CD14-positive monocyte (primary cell): ENCODE measurements around the gene SLC26A2. TPM values are rescaled to one million over a fixed set of nuclear protein-coding genes. Genes with fewer than 3 reads are reported as not detected.

Experiments
- DNase-seq, 3 donors: peaks; one replicate each; pipeline ENCODE4 v3.0.0-alpha.2; 2011 to 2022
- H2AFZ ChIP-seq: 2 replicates; pipeline ENCODE4 v1.6.0; 2012; ENCODE audit warnings: mild to moderate bottlenecking, low read depth, low read length, inconsistent platforms; ENCODE audit not compliant: insufficient read depth, poor library complexity, severe bottlenecking
- H3K27ac ChIP-seq, 2 donors: 1 replicate in 1 of 2; 2 replicates in 1 of 2; pipeline ENCODE4 v1.5.1; 2012 to 2013; ENCODE audit warnings: low read length in 2 of 2, control low read depth in 1 of 2, inconsistent platforms in 1 of 2, low read depth in 1 of 2, mild to moderate bottlenecking in 1 of 2
- H3K27me3 ChIP-seq, 2 donors: one replicate each; pipeline versions ENCODE4 v1.6.0 to v1.6.1; 2011 to 2013; ENCODE audit warnings: low read length in 2 of 2; ENCODE audit not compliant: control insufficient read depth in 2 of 2, insufficient read depth in 2 of 2
- H3K36me3 ChIP-seq, 2 donors: replicated peaks in 1 of 2; 1 replicate in 1 of 2; 2 replicates in 1 of 2; pipeline versions ENCODE4 v1.5.1 to v1.6.1; 2012 to 2013; ENCODE audit warnings: low read length in 2 of 2, control low read depth in 1 of 2, inconsistent platforms in 1 of 2, mild to moderate bottlenecking in 1 of 2; ENCODE audit not compliant: insufficient read depth in 2 of 2, control insufficient read depth in 1 of 2
- H3K4me1 ChIP-seq, 2 donors: 1 replicate in 1 of 2; 2 replicates in 1 of 2; pipeline versions ENCODE4 v1.5.1 to v1.6.1; 2012 to 2013; ENCODE audit warnings: low read length in 2 of 2, control low read depth in 1 of 2, inconsistent platforms in 1 of 2, mild to moderate bottlenecking in 1 of 2, moderate library complexity in 1 of 2; ENCODE audit not compliant: insufficient read depth in 2 of 2, control insufficient read depth in 1 of 2
- H3K4me2 ChIP-seq: replicated peaks from 2 replicates; pipeline ENCODE3; 2012; ENCODE audit warnings: low read length, moderate library complexity, mild to moderate bottlenecking; ENCODE audit not compliant: poor library complexity, severe bottlenecking; ENCODE audit errors: extremely low read depth
- H3K4me3 ChIP-seq, 3 experiments: fragments of 200-600 bp in 1 of 3; sonication (generic) in 1 of 3; replicated peaks in 1 of 3; 1 replicate in 2 of 3; 2 replicates in 1 of 3; pipeline ENCODE4 v1.5.1; 2011 to 2013; ENCODE audit warnings: low read length in 3 of 3, mild to moderate bottlenecking in 3 of 3, control low read depth in 2 of 3, low read depth in 2 of 3, inconsistent platforms in 1 of 3, moderate library complexity in 1 of 3
- H3K79me2 ChIP-seq: 2 replicates; pipeline ENCODE4 v1.6.0; 2012; ENCODE audit warnings: mild to moderate bottlenecking, control low read depth, inconsistent platforms, low read length, moderate library complexity; ENCODE audit not compliant: insufficient read depth
- H3K9ac ChIP-seq: 2 replicates; pipeline ENCODE4 v1.6.0; 2017; ENCODE audit warnings: low read length, mild to moderate bottlenecking; ENCODE audit not compliant: insufficient read depth, poor library complexity, severe bottlenecking
- H3K9me3 ChIP-seq, 2 donors: replicated peaks in 1 of 2; 1 replicate in 1 of 2; 2 replicates in 1 of 2; pipeline versions ENCODE4 v1.5.1 to v1.6.1; 2012 to 2013; ENCODE audit warnings: low read length in 2 of 2, control low read depth in 1 of 2; ENCODE audit not compliant: control insufficient read depth in 1 of 2, insufficient read depth in 1 of 2
- H4K20me1 ChIP-seq: 2 replicates; pipeline ENCODE4 v1.6.0; 2012; ENCODE audit warnings: mild to moderate bottlenecking, low read length, control low read depth, moderate library complexity; ENCODE audit not compliant: insufficient read depth
- H3K27ac Mint-ChIP-seq, 7 donors: one replicate each; pipeline ENCODE4 v1.8.0; 2020; ENCODE audit warnings: mild to moderate bottlenecking in 7 of 7, mixed read lengths in 7 of 7, moderate library complexity in 6 of 7, inconsistent platforms in 2 of 7
- H3K27me3 Mint-ChIP-seq, 3 donors: one replicate each; pipeline ENCODE4 v1.8.0; 2021 to 2022; ENCODE audit warnings: low read depth in 3 of 3, mild to moderate bottlenecking in 3 of 3, mixed read lengths in 3 of 3, moderate library complexity in 3 of 3, inconsistent platforms in 1 of 3
- H3K36me3 Mint-ChIP-seq, 2 donors: one replicate each; pipeline ENCODE4 v1.8.0; 2020; ENCODE audit warnings: mixed read lengths in 2 of 2, inconsistent platforms in 1 of 2, mild to moderate bottlenecking in 1 of 2
- H3K4me1 Mint-ChIP-seq: one replicate; pipeline ENCODE4 v1.8.0; 2020; ENCODE audit warnings: mild to moderate bottlenecking, mixed read lengths
- H3K4me3 Mint-ChIP-seq, 2 donors: one replicate each; pipeline ENCODE4 v1.8.0; 2020; ENCODE audit warnings: mild to moderate bottlenecking in 2 of 2, mixed read lengths in 2 of 2, moderate library complexity in 1 of 2
- H3K9me3 Mint-ChIP-seq, 7 donors: one replicate each; pipeline ENCODE4 v1.8.0; 2020 to 2022; ENCODE audit warnings: mixed read lengths in 7 of 7, mild to moderate bottlenecking in 6 of 7, moderate library complexity in 6 of 7, inconsistent platforms in 2 of 7
- CTCF ChIP-seq: fragments of 200-600 bp; IDR thresholded peaks from one replicate; pipeline ENCODE4 v1.8.0; 2022; ENCODE audit warnings: antibody characterized with exemption, mild to moderate bottlenecking
- WGBS: methylation state at CpG from one replicate; pipeline ENCODE4 v1.1.5; 2013; ENCODE audit warnings: missing lambda C conversion rate; ENCODE audit not compliant: insufficient coverage; 5-methylcytosine and 5-hydroxymethylcytosine counted together
- intact Hi-C, 2 donors: fragments of 100-400 bp; cut with micrococcal nuclease; formaldehyde crosslinking; loops; one replicate each; pipeline versions ENCODE4 v1.15.0 to v1.15.1; 2023
- polyA plus RNA-seq, 3 donors: library from polyadenylated mRNA; depleted of rRNA in 1 of 3; unstranded in 2 of 3; stranded (reverse) in 1 of 3; fragments of 300-500 nt in 2 of 3; fragments of >200 nt in 1 of 3; fragmentation: Illumina TruSeq in 2 of 3; gene quantifications; 1 replicate in 2 of 3; 2 replicates in 1 of 3; pipeline ENCODE4 v1.2.3, GENCODE V29; 2012 to 2021

Gene SLC26A2
- polyA plus RNA-seq, 3 donors: 1.9 to 3.6 (median 3.1) TPM

- H2AFZ ChIP-seq: no peak overlapping the region
- H3K4me1 ChIP-seq: no peaks in the 10 kb centered on the region
- Mint-ChIP-seq H3K9me3 (no peaks in the 10 kb centered on the region), H3K36me3 (peaks cover 8 to 26% of the 10 kb centered on the region in 2 donors), H3K4me3 (no peak overlapping the region), H3K27ac (peak overlapping the region in 1 of 7 donors; percentile 43), H3K27me3 (no peaks in the 10 kb centered on the region), H3K4me1 (no peaks in the 10 kb centered on the region)
- no peak overlapping the region for H3K4me2 ChIP-seq
- peaks cover 23% of the 10 kb centered on the region for H3K79me2 ChIP-seq
- no peak overlapping the region for H3K27ac ChIP-seq
- peaks cover 0 to 4% of the 10 kb centered on the region in 2 donors for H3K36me3 ChIP-seq
- TF ChIP-seq CTCF: no peak
- no peak overlapping the region for H3K9ac ChIP-seq
- H4K20me1 ChIP-seq: no peaks in the 10 kb centered on the region
- no peak overlapping the region for H3K4me3 ChIP-seq
- intact Hi-C loops: no loop called here
- H3K27me3 ChIP-seq: no peaks in the 10 kb centered on the region
- no CpG with 5 or more reads among the region's 4 CpGs for WGBS
- no peak for DNase-seq
- no peaks in the 10 kb centered on the region for H3K9me3 ChIP-seq
Measured at GRCh38 chr5:149969181-149969930, 8.8 kb downstream of the SLC26A2 start.

GRCh38 chr5:149975409-149975808 is 14.9 kb downstream of the SLC26A2 start:
- Histone ChIP-seq H4K20me1 (no peaks in the 10 kb centered on the region), H3K27ac (no peak overlapping the region), H3K4me1 (no peaks in the 10 kb centered on the region), H3K9ac (no peak overlapping the region), H3K4me2 (no peak overlapping the region), H3K36me3 (peaks cover 22 to 40% of the 10 kb centered on the region in 2 donors), H2AFZ (no peak overlapping the region), H3K79me2 (peaks cover 8% of the 10 kb centered on the region), H3K9me3 (no peaks in the 10 kb centered on the region), H3K27me3 (no peaks in the 10 kb centered on the region), H3K4me3 (no peak overlapping the region)
- no peak for TF ChIP-seq CTCF
- intact Hi-C loops: no loop called here
- Mint-ChIP-seq H3K4me1 (no peaks in the 10 kb centered on the region), H3K36me3 (peaks cover 41 to 55% of the 10 kb centered on the region in 2 donors), H3K4me3 (no peak overlapping the region), H3K27me3 (no peaks in the 10 kb centered on the region), H3K9me3 (no peaks in the 10 kb centered on the region), H3K27ac (no peak overlapping the region)
- 79% methylated on average over 2 of the region's 2 CpGs for WGBS
- DNase-seq: no peak
